K562 (cell line): ENCODE measurements around the gene RETN. TPM values are rescaled to one million over a fixed set of nuclear protein-coding genes. Genes with fewer than 3 reads are reported as not detected.

Experiments
- BHLHE40 ChIP-seq: IDR thresholded peaks from 2 replicates; pipeline ENCODE4 v1.6.1; 2011; ENCODE audit warnings: low read length, improper control_type of control experiment
- DNMT1 ChIP-seq: fragments of 450-650 bp; IDR thresholded peaks from 2 replicates; pipeline ENCODE4 v1.6.1; 2016; ENCODE audit warnings: antibody characterized with exemption, mild to moderate bottlenecking
- HDGF ChIP-seq: fragments of 450-650 bp; IDR thresholded peaks from 2 replicates; pipeline ENCODE4 v1.6.1; 2016
- HMG20B ChIP-seq: fragments of 250-450 bp; sonication (Bioruptor Pico); IDR thresholded peaks from 2 replicates; pipeline ENCODE4 v1.5.0; 2021; ENCODE audit warnings: mild to moderate bottlenecking
- MAFF ChIP-seq: IDR thresholded peaks from 2 replicates; pipeline ENCODE4 v1.6.1; 2012; ENCODE audit warnings: low read length, improper control_type of control experiment
- MYNN ChIP-seq, 2 experiments: sonication (generic); formaldehyde crosslinking in 1 of 2; IDR thresholded peaks; 2 replicates each; pipeline versions ENCODE4 v1.5.0 to v1.6.1; 2016 to 2020; ENCODE audit warnings: antibody characterized with exemption in 1 of 2, missing genetic modification reagents in 1 of 2
- NEUROD1 ChIP-seq: fragments of 150-350 bp; IDR thresholded peaks from 2 replicates; pipeline ENCODE4 v1.6.1; 2014; ENCODE audit warnings: borderline replicate concordance, low read length, low read depth; ENCODE audit not compliant: partially characterized antibody
- POLR2H ChIP-seq: IDR thresholded peaks from 2 replicates; pipeline ENCODE4 v1.6.1; 2016; ENCODE audit warnings: missing genetic modification characterization, low read depth, mild to moderate bottlenecking, control low read depth, missing compliant biosample characterization, moderate library complexity
- TAF7 ChIP-seq: fragments of 450-650 bp; IDR thresholded peaks from 2 replicates; pipeline ENCODE4 v1.6.1; 2016; ENCODE audit warnings: missing genetic modification characterization, missing compliant biosample characterization
- ZBTB8A ChIP-seq: fragments of 450-650 bp; IDR thresholded peaks from 2 replicates; pipeline ENCODE4 v1.6.1; 2018; ENCODE audit warnings: mild to moderate bottlenecking, moderate library complexity; ENCODE audit not compliant: partially characterized antibody
- ZNF232 ChIP-seq: sonication (generic); formaldehyde crosslinking; IDR thresholded peaks from 2 replicates; pipeline ENCODE4 v1.8.0; 2022; ENCODE audit warnings: mild to moderate bottlenecking, missing genetic modification reagents
- ZNF583 ChIP-seq: fragments of 250-450 bp; sonication (Bioruptor Pico); IDR thresholded peaks from 2 replicates; pipeline ENCODE4 v1.4.0; 2020
- ZNF717 ChIP-seq: fragments of 250-450 bp; sonication (Bioruptor Pico); IDR thresholded peaks from 2 replicates; pipeline ENCODE4 v1.5.0; 2021
- polyA plus RNA-seq, 8 experiments: library from polyadenylated mRNA; depleted of rRNA in 4 of 8; stranded (reverse) in 5 of 8; unstranded in 3 of 8; fragments of >200 nt; fragmentation: Nextera tagmentation in 2 of 8; fragmentation: Illumina TruSeq in 1 of 8; extraction: Ambion mirVana in 2 of 8; extraction: Trizol in 1 of 8; gene quantifications; 2 replicates each; pipeline versions ENCODE4 v1.2.1 to v1.2.3, GENCODE V29; 2011 to 2014; ENCODE audit warnings: inconsistent platforms in 1 of 8, missing spikeins in 1 of 8
- total RNA-seq, 7 experiments: library from RNA; depleted of rRNA in 6 of 7; stranded (reverse); fragments of >200 nt in 6 of 7; fragmentation: Illumina TruSeq in 2 of 7; extraction: Trizol in 2 of 7; gene quantifications; 2 replicates each; pipeline versions ENCODE4 v1.2.1 to v1.2.3, GENCODE V29; 2011 to 2021; ENCODE audit warnings: low replicate concordance in 1 of 7
- TF ChIP-seq, protein P1 (sequence below): sonication (generic); formaldehyde crosslinking; IDR thresholded peaks from 2 replicates; pipeline ENCODE4 v1.8.0; 2022; ENCODE audit warnings: mild to moderate bottlenecking, low read depth, missing genetic modification reagents
- TF ChIP-seq, protein P2 (sequence below): sonication (generic); formaldehyde crosslinking; IDR thresholded peaks from 2 replicates; pipeline ENCODE4 v1.8.0; 2022; ENCODE audit warnings: missing genetic modification reagents, mild to moderate bottlenecking, borderline replicate concordance
- TF ChIP-seq, protein P3 (sequence below): fragments of 450-650 bp; IDR thresholded peaks from 2 replicates; pipeline ENCODE4 v1.7.1; 2018; ENCODE audit warnings: mild to moderate bottlenecking, low read depth; ENCODE audit not compliant: partially characterized antibody
- TF ChIP-seq, protein P4 (sequence below), 3 experiments: fragments of 200-800 bp in 1 of 3; sonication (Bioruptor generic) in 1 of 3; sonication (generic) in 1 of 3; formaldehyde crosslinking in 1 of 3; IDR thresholded peaks; 2 replicates each; pipeline versions ENCODE4 v1.6.1 to v1.8.0; 2016 to 2022; ENCODE audit warnings: mild to moderate bottlenecking in 2 of 3, missing compliant biosample characterization in 2 of 3, missing genetic modification characterization in 2 of 3, missing genetic modification reagents in 1 of 3
- TF ChIP-seq, protein P5 (sequence below): fragments of 450-650 bp; conservative IDR thresholded peaks from 2 replicates; pipeline ENCODE4 v1.6.1; 2016; ENCODE audit warnings: missing genetic modification characterization, low read depth, mild to moderate bottlenecking, control low read depth, missing compliant biosample characterization

The RETN gene
- total and polyA plus RNA-seq, 9 of the 15 experiments (the other 6 are each of a cell fraction or from before 2014, with no cell fraction given): not detected

DNA sequence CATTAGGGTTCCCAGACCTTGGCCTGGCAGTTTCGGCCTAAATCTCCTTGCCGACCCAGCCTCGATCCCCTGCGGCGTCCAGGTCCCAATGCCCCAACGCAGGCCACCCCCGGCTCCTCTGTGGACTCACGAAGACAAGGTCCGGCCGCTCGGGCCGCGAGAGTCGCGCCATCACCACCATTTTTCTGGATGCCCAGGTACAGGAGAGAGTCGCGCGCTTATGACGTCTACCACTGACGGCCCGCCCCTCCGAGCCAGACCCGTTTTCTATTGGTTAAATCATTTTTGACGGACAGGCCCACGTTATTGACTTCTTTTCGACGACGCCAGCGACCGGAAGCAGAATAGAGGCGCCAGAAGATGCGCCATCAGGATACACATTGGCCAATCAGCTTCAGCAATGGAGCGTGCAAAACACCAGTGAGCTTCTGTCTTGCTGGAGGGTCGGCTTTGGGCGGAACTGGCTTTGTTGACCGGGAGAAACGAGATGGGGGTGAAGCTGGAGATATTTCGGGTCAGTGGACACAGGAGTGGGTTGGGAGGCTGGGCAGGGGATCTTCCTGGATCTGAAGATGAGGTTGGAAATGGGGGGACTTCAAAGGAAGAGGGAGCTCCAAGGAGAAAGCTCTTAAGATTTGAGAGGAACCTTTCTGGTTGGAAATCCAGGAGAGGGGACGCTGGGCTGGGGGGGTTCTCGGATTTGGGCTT lies 39.3 kb upstream of the RETN start, which contains the start of the genes PET100 and XAB2 (continued):
- TF ChIP-seq, protein P1, sequence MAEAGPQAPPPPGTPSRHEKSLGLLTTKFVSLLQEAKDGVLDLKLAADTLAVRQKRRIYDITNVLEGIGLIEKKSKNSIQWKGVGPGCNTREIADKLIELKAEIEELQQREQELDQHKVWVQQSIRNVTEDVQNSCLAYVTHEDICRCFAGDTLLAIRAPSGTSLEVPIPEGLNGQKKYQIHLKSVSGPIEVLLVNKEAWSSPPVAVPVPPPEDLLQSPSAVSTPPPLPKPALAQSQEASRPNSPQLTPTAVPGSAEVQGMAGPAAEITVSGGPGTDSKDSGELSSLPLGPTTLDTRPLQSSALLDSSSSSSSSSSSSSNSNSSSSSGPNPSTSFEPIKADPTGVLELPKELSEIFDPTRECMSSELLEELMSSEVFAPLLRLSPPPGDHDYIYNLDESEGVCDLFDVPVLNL (CRISPR knock-in tag): no peak
- TF ChIP-seq ZNF583 (CRISPR knock-in tag) (no peak), POLR2H (tag) (peak; percentile 38), DNMT1 (no peak), ZBTB8A (no peak), MAFF (no peak), ZNF232 (CRISPR knock-in tag) (no peak), BHLHE40 (no peak), TAF7 (peak; percentile 57), ZNF717 (no peak), HDGF (no peak), MYNN (IDR thresholded peaks at IDR 0.05) (no peak), MYNN (CRISPR knock-in tag; IDR thresholded peaks at IDR 0.05) (no peak), NEUROD1 (peak; percentile 85), HMG20B (CRISPR knock-in tag) (no peak)
- TF ChIP-seq, protein P2, sequence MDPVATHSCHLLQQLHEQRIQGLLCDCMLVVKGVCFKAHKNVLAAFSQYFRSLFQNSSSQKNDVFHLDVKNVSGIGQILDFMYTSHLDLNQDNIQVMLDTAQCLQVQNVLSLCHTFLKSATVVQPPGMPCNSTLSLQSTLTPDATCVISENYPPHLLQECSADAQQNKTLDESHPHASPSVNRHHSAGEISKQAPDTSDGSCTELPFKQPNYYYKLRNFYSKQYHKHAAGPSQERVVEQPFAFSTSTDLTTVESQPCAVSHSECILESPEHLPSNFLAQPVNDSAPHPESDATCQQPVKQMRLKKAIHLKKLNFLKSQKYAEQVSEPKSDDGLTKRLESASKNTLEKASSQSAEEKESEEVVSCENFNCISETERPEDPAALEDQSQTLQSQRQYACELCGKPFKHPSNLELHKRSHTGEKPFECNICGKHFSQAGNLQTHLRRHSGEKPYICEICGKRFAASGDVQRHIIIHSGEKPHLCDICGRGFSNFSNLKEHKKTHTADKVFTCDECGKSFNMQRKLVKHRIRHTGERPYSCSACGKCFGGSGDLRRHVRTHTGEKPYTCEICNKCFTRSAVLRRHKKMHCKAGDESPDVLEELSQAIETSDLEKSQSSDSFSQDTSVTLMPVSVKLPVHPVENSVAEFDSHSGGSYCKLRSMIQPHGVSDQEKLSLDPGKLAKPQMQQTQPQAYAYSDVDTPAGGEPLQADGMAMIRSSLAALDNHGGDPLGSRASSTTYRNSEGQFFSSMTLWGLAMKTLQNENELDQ (CRISPR knock-in tag): no peak
- TF ChIP-seq, protein P3, sequence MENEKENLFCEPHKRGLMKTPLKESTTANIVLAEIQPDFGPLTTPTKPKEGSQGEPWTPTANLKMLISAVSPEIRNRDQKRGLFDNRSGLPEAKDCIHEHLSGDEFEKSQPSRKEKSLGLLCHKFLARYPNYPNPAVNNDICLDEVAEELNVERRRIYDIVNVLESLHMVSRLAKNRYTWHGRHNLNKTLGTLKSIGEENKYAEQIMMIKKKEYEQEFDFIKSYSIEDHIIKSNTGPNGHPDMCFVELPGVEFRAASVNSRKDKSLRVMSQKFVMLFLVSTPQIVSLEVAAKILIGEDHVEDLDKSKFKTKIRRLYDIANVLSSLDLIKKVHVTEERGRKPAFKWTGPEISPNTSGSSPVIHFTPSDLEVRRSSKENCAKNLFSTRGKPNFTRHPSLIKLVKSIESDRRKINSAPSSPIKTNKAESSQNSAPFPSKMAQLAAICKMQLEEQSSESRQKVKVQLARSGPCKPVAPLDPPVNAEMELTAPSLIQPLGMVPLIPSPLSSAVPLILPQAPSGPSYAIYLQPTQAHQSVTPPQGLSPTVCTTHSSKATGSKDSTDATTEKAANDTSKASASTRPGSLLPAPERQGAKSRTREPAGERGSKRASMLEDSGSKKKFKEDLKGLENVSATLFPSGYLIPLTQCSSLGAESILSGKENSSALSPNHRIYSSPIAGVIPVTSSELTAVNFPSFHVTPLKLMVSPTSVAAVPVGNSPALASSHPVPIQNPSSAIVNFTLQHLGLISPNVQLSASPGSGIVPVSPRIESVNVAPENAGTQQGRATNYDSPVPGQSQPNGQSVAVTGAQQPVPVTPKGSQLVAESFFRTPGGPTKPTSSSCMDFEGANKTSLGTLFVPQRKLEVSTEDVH: peak; percentile 97
- TF ChIP-seq, protein P4, sequence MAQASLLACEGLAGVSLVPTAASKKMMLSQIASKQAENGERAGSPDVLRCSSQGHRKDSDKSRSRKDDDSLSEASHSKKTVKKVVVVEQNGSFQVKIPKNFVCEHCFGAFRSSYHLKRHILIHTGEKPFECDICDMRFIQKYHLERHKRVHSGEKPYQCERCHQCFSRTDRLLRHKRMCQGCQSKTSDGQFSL (CRISPR knock-in tag; IDR thresholded peaks at IDR 0.05): no peak
- TF ChIP-seq, protein P4 (tag; IDR thresholded peaks at IDR 0.05): peak in 1 of 2 experiments; percentile 67; a peak in 1 of 4 replicates
- TF ChIP-seq, protein P5, sequence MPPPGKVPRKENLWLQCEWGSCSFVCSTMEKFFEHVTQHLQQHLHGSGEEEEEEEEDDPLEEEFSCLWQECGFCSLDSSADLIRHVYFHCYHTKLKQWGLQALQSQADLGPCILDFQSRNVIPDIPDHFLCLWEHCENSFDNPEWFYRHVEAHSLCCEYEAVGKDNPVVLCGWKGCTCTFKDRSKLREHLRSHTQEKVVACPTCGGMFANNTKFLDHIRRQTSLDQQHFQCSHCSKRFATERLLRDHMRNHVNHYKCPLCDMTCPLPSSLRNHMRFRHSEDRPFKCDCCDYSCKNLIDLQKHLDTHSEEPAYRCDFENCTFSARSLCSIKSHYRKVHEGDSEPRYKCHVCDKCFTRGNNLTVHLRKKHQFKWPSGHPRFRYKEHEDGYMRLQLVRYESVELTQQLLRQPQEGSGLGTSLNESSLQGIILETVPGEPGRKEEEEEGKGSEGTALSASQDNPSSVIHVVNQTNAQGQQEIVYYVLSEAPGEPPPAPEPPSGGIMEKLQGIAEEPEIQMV (tag): no peak
